ENCODE measurements around the gene UBE3B.

DNA sequence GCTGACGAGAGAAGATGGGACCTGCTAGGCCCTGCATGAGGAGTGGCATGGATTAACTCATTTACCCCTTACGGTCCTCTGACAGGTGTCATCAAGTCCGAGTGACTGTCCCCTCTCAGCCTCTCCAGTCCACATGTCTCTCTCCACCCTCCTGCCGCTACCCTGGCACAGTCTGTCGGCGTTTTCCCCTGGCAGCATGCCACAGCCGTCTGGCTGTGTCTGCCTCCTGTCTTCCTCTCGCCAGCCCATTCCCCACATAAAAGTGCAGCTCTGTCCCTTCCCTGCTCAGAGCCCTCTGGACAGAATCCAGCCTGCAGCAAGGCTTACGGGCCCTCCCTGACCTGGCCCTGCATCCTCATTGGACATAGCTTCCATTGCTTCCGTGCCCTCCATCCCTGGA is 45.6 kb downstream of the UBE3B start:
- TF ChIP-seq, protein P1, sequence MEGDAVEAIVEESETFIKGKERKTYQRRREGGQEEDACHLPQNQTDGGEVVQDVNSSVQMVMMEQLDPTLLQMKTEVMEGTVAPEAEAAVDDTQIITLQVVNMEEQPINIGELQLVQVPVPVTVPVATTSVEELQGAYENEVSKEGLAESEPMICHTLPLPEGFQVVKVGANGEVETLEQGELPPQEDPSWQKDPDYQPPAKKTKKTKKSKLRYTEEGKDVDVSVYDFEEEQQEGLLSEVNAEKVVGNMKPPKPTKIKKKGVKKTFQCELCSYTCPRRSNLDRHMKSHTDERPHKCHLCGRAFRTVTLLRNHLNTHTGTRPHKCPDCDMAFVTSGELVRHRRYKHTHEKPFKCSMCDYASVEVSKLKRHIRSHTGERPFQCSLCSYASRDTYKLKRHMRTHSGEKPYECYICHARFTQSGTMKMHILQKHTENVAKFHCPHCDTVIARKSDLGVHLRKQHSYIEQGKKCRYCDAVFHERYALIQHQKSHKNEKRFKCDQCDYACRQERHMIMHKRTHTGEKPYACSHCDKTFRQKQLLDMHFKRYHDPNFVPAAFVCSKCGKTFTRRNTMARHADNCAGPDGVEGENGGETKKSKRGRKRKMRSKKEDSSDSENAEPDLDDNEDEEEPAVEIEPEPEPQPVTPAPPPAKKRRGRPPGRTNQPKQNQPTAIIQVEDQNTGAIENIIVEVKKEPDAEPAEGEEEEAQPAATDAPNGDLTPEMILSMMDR (IDR thresholded peaks at IDR 0.05; ENCODE audit: insufficient read depth, low read depth, low read length) = no peak
- no peak for TF ChIP-seq EZH2 (IDR thresholded peaks at IDR 0.05; ENCODE audit: insufficient read depth, low read length)
